GM19023 (cell line): ENCODE data around the gene EDC3.

Experiments used
- ATAC-seq: cut with Tn5 transposase; IDR thresholded peaks from one replicate; pipeline ENCODE4 v1.9.1; 2021; ENCODE audit warnings: mild to moderate bottlenecking, moderate library complexity; ENCODE audit not compliant: unreplicated experiment

EDC3 gene

GRCh38 chr15:74626752-74627692, 68.8 kb downstream of the EDC3 start:
- peak; percentile 54 for ATAC-seq

- no peak for ATAC-seq
Measured at GRCh38 chr15:74626336-74626735, 69.5 kb downstream of the EDC3 start.

DNA sequence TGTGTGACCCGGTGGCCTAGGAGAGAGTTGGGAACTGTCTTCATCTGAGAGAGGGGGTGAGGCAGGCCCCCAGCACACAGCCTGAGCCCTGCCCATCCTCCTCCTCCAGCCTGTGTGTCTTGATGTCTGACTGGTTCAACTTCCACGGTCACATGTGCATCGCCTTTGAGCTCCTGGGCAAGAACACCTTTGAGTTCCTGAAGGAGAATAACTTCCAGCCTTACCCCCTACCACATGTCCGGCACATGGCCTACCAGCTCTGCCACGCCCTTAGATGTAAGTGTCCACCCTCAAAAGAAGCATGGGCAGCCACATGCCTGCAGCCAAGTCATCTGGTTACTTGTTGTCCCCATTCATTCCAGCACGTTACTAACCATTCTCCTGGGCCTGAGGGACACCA, 70.1 kb downstream of the EDC3 start:
- ATAC-seq, result no peak

DNA sequence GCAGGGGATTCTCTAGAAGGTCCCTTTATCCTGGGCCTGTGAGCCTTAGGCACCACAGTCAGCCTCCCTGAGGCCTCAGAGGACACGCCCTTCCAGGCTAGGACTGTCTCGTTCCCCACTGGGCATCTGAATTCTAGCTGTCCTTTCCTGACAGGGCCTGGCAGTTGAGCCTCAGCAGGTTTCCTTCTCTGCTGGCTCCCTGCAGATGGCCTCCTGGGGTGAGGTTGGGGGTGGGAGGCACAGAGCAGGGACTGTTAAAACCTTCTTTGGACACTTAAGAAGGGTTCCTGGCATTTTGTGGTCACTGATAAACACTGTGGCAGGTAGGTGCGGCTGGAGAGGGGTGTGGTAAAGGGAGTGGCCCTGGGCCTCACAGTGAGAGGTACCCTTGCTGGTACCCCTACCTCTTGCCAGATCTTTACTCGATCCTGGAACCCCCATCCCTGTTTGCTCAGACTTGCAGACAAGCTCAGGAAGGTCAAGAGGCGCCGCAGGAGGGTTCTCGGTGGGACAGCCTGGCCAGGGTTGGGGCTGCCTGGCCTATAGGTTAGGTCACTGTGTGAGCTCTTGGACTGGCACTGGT, 71.7 kb downstream of the EDC3 start:
- no peak for ATAC-seq

- no peak for ATAC-seq
Measured at GRCh38 chr15:74622758-74623157, 73.1 kb downstream of the EDC3 start.

DNA sequence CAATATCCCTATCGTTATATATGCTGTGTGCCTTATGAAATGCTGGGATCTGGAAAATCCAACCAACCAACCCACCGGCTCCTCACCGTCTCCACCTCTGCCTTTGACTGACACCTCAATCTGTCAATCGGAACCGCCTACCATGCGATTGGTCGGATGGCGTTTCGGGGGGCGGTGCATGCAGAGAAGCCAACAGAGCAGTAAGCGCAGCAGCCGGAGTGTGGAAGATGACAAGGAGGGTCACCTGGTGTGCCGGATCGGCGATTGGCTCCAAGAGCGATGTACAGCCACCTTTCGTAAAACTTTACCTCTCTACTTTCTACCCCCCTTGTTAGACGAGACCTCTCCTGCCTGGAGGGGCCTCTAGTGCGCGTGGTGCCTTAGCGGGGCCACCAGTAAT, 73.9 kb downstream of the EDC3 start:
- no peak for ATAC-seq

DNA sequence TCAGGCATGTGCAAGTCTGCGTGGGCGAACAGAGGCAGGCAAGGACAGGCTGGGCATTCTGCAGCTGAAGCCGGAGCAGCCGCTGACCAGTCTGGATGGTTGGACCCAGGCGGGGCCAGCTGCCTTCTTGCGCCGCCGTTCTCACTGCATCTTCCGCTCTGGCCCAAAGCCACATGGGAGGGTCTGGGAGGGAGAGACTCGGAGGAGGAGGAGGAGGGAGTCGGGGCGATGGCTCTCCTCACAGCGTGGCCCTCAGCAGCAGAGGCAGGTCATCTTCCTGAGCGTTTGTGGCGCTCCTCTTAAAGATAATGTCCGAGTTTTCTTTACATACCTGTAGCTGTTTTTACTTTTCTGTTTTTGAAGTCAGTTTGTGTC, 74.3 kb downstream of the EDC3 start:
- ATAC-seq, result no peak

- ATAC-seq, result peak; percentile 39
Measured at GRCh38 chr15:74620636-74621545, 74.9 kb downstream of the EDC3 start.

- ATAC-seq, result no peak
Measured at GRCh38 chr15:74619916-74620635, 75.7 kb downstream of the EDC3 start.

DNA sequence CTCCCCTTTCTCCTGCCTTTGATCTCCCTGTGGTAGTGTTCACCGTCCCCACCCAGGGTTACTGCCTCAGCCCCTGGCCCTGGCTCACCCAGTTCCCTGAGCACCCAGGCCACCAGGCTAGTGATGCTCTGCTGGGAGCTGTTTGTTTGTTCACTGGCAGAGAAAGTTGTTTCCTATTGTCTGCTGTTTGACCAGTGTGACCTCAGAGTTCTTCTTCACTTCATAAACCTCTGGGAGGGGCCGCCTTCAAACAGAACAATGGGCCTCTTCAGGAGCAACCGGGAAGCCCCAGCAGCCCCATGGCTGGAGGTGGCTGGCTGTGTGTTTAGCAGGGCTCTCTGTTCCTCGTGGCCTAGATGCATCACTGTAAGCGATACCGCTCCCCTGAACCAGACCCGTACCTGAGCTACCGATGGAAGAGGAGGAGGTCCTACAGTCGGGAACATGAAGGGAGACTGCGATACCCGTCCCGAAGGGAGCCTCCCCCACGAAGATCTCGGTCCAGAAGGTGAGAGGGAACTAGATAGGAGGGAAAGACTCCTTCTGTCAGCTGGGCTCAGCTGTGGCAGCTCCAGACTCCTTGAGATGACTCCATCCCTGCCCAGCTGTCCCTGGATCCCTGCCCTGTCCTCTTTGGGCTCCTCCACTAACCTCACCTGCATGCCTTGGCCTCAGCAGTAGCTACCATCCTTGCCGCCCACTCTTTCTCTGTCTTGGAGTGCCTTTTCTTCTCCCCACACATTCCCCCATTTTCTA, 76.8 kb downstream of the EDC3 start:
- no peak for ATAC-seq

DNA sequence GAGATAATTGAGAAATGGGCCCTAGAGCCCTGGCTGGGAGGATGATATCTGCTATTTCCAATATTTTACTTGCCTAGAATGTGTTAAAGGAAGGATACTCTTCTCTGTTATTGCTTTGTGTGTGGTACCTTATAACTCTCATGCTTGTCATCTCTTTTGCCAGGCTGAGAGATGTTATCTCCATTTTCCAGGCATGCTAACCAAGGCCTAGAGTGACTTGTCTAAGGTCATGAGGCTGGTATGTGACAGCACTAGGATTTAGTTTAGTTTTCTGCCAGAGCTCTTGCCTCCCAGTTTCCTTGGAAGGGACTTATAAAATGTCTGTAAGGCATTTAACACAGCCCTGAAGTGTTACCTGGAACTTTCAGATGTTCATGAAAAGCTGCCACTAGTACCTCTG, 78.8 kb downstream of the EDC3 start:
- no peak for ATAC-seq

DNA sequence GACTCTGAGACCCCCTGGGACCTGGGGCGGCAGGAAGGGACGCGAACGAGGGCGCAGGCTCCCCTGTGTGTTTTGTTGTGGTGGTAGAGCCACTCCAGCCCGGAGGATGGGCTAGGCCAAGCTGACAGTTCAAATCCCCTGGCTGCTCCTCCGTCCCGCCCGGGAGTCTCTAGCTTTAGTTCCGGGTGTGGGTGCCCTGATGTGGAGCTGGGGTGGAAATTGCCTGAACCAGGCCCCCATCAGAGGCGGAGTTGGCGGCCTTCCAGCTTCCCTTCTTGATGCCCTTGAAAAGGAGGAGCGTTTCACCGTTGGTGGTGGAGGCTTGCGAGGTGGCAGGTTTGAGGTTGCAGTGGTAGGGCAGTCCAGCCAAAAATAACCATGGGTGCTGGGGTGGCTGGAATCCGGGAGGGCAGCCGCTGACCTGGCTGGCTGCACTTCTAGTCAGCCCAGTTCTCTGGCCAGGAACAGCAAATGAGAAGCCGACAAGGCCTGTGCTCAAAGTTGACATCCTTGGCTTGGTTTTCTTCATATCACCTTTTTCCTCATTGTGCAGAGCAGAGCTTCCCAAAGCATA, 79.4 kb downstream of the EDC3 start:
- no peak for ATAC-seq

DNA sequence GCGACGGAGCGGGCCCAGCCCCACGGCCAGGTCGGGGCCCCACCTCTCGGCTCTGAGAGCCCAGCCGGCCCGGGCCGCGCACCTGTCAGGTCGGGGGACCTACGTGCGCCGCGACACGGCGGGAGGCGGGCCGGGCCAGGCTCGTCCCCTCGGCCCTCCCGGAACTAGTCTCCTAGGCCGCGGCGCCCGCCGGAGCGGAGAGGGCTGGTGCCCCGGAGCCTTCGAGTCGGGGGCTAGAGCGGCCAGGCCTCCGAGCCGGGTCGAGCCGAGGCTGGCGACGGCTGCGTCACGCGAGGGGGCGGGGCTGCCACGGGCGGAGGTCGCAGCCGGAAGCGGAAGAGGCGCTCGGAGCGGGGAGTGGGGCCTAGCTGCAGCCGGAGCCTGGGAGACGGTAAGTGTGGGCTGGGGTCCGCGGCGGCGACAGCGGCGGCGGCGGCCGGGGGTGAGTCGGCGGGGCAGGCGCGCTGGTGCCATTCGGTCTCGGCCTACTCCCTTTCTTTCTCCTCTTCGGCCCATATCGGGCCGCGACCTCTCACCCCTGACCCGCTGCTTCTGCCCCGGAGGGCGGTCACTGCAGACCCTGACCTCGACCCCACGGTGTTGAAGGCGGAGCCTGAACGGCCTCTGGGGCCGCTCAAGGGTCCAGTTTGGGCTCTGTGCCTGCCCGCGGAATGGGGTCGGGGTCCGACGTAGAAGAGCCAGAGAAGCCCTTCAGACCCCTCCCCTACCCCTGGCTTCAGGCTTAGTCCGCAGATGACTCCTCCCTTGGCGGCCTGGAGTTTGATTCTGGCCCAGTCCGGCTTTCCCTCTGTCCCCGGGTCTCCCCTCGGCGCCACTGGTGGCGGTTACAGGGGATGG, 80.1 kb downstream of the EDC3 start, which contains the start of gene CLK3:
CLK3 (plus strand) TSS at position 329 of the 858 bp plus-strand sequence. CDS start 3,361 bp downstream, outside the sequence.
- ATAC-seq, result peak; percentile 66

DNA sequence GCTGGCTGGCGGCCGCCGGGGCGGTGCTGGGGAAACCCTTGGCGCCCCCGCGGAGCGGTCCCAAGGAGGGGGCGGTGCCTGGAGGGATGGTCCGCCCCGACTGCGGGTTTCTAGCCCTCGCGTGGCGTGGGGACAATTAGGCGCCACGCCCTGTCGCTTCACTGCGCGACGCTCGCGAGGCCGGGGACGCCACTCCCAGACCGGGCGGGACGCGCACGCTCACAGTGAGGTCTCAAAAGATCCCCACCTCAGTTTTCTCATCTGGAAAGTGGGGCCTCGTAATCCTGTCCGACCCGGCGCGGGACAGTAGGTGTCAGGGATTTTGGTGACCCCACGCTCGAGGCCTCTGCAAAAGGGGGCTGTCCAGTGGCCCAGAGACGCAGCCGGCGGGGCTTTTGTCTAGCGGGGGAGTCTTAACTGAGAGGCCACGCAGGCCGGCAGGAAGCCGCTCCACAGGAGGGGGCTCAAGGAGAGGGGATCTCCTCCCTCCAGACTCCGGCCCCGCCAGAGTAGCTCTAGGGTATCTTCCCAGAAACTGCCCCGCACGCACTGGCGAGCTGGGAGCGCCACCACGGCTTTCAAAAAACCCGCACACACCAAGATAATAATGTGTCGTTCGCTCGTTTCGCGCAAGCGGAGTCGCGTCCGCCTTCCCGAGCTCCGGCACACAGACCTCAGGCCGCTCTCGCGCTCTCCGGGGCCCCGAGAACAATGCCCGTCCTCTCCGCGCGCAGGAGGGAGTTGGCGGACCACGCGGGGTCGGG, 80.9 kb downstream of the EDC3 start:
- peak; percentile 37 for ATAC-seq

GRCh38 chr15:74613953-74614743, 81.7 kb downstream of the EDC3 start:
- no peak for ATAC-seq

- ATAC-seq, result no peak
Measured at GRCh38 chr15:74613089-74613952, 82.5 kb downstream of the EDC3 start.
